Cerebellar cortex (tissue), 1 donor: ENCODE data around the gene NUP107.

Experiments
- DNase-seq: peaks from one replicate; pipeline ENCODE4 v3.0.0-alpha.2; 2015; ENCODE audit warnings: low spot score

The NUP107 gene

DNA sequence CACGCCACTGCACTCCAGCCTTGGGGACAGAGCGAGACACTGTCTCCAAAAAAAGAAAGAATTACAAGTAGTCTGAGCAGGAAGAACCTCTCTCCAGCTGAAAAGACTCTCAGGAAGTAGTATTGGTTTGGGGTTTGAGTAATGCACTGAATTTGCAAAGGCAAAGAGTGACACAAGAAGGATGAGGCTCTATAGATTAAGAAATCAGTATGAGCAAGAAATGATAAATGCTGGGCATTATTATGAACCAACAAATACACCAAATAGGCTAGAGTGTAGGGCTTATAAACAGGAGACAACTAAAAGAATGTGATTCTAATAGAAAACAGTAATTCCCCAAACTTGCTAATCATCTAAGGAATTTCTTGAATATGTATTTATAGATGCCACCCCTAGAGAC lies 56.6 kb downstream of the NUP107 start:
- no peak for DNase-seq

DNA sequence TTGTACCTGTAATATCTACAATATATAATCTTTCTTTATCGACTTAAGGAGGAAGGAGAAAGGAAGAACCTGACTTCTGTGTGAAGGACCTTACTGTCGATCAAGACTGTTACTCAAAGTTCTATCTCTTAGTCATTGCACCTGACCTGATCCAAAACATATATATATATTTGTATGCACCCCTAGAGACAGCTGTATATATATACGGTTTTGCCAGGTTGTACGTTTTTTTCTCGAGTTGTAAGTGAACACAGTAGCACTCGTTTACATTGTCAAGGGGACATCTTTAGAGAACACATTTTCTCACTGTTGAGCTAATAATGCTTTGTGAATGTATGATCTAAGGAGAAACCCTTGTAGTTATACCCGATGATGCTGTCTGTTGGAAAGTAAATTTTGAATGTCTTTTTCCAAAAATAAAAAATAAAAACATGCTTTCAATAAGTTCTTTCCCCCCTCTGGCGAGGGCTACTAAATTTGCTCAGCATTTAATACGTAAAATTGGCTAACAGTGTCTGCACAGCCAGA lies 58.7 kb downstream of the NUP107 start:
- no peak for DNase-seq

DNA sequence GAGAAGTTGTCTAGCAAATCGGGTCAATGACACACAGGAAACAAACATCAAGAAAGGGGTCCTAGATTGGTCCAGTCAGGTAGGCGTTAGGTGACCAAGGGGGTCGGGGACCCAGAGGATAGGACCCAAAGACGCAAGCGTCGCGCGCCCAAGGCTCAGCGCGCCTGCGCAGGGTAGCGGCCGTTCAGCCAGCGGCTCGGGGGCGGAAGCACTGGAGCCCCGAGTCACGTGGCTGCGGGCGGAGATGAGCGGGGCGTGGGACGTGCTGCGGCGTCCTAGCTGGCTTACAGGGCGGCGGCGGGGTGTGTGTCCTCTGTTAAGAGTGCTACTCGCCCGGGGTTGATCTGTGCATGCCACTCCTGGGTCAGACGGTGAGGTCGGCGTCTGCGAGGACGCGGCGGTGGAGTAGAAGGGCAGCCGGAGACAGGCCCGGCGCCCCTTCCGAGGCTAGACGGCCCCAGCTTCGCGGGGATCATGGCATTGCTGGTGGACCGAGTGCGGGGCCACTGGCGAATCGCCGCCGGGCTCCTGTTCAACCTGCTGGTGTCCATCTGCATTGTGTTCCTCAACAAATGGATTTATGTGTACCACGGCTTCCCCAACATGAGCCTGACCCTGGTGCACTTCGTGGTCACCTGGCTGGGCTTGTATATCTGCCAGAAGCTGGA lies 59.3 kb downstream of the NUP107 start, which contains the start of gene SLC35E3:
TSS of gene SLC35E3 (plus strand) at position 273 of the 668 bp plus-strand sequence. CDS start at position 475, 202 bp downstream.
- DNase-seq: peak; percentile 94

DNA sequence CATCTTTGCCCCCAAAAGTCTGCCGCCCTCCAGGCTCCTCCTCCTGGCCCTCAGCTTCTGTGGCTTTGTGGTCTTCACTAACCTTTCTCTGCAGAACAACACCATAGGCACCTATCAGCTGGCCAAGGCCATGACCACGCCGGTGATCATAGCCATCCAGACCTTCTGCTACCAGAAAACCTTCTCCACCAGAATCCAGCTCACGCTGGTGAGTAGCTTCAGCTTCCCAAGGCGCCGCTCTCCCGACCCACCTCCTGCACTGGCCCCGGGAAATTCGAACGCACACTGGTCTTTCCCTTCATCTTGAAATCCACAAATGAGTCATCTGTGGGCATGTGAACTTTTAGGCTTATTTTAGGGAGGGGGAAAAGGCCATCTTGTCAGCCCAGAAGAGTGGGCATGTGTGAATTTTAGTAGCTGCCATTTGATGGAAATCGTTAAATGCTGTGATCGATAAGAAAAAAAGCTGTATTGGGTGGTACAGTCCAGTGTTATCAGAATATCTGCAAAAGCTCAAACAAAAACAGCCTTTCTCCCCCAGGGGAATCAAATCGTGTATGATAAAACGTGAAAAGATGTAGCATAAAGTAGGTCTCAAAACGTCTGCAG lies 59.9 kb downstream of the NUP107 start:
- DNase-seq: peak; percentile 59

DNA sequence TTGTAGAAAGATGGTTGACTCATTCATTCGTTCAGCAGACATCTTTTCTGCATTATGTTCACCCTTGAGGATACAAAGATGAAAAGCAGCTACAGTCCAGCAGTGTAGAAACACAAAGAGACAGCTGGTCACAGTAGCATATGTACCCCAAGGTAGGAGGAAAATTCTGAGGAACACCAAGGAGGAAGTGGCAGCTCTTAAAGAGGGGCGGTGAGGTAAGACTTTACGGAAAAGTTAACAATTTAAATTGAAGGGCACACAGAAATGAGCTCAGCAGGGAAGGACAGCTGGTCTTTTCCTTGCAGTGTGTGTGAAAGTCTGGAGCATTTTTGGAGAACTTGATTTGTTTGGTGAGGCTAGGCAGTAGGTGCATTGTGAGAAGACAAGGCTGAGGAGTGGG lies 62.7 kb downstream of the NUP107 start:
- no peak for DNase-seq

DNA sequence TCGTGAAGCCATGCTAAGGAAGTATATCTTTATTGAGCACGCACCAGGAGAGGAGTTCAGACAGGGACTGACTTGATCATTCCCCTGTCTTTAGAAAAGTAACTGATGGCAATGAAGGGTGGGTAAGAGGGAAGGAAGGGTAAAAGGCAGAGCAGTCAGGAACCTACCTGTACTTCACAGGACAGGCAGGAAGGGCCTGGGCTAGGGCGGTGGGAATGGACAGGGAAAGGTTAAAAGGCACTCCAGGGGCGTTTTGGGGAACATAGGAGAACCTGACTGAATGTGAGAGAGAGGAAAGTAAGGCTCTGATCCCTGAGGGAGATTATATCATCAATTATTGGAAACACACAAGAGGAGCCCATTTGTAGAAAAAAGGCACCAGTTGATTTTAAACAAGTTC lies 63.1 kb downstream of the NUP107 start:
- DNase-seq: no peak

DNA sequence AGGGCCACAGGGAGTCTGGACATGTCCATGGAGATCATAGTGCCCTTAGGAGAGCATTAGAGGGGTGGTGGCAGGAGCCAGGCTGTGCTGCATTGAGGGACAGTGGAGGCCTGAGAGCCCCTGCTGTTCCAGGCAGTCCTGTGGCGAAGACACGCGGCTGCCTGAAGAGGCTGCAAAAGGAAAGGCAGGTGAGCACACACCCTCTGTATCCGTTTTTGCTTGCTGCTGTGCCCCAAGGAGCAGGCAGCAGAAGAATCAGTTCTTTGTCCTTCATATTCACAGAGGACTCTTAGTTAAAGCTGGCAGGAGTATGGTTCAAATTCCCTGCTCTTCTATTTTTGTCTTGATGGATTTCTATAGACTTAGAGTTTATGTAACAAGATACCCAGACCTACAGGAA lies 63.7 kb downstream of the NUP107 start:
- no peak for DNase-seq

DNA sequence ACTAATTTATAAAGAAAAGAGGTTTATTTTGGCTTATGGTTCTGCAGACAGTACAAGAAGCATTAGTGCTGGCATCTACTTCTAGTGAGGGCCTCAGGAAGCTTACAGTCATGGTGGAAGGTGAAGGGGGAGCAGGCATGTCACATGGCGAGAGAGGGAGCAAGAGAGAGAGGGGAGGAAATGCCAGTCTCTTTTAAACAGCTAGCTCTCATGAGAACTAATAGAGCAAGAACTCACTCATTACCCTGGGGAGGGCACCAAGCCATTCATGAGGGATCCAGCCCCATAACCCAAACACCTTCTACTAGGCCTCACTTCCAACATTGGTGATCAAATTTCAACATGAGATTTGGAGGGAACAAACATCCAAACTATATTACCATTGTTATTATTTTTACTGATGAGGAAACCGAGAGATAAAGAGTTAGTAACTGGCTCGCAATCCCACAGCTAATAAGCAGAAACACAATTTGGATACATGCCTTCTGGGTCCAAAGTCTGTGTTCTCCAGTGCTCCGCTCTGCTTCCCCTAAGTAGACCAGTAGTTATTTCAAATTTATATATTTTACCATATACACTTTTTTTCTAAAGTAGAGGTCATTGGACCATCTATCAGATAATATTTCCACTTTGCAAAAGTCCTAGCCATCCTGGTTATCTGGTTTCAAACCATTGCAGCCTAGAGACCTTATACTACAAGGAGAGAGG lies 68.9 kb downstream of the NUP107 start:
- DNase-seq: no peak

DNA sequence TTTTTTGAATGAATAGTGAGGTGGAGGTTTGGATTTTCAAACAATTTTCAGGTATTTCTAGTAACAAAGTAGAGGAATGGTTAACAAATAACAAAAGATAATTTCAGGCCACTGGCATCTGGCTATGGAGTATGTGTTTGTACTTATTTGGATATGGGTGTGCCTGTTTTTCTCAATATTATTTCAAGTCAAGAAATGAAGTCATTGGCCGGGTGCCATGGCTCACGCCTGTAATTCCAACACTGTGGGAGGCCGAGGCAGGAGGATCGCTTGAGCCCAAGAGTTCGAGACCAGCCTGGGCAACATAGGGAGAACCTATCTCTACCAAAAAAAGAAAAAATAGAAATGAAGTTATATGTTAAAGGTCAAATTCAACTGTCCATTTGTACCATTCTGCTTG lies 73.1 kb downstream of the NUP107 start:
- DNase-seq: no peak

DNA sequence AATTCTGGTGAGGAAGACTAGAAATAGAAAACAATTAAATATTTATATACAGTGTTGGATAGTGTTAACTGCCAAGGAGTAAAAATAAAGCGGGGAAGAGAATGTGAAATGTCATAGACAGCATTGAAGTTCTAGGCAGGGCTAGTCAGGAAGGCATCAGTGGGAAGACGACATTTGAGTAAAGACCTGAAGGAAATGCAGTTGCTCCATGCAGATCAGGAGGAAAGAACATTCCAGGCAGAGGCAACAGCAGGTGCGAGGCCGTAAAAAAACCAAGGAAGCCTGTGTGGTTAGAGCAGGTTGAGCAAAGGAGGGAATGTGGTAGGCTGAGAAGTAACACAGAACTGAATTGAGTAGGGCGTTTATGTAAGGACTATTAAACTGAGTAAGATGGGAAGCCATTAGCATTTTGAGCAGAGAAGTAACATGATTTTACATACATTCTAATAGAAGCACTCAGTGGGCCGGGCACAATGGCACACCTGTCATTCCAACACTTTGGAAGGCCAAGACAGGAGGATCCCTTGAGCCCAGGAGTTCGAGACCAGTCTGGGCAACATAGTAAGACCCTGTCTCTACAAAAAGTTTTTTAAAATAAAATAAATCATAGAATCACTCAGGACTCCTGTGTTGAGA lies 74.1 kb downstream of the NUP107 start:
- no peak for DNase-seq

DNA sequence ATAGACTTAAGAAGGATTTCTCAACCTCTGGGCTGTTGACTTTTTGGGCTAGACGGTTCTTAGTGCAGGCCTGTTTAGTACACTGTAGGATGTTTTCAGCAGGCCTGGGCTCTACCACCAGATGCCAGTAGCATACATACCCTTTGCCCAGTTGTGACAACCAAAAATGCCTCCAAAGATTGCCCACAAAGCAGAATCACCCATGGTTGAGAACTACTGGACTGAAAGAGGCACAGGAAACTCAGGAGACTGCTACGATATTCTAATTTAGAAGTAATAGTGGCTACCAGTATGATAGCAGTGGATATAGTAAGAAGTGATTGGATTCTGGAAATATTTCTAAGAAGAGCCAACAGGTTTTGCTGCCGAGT lies 74.6 kb downstream of the NUP107 start:
- no peak for DNase-seq

DNA sequence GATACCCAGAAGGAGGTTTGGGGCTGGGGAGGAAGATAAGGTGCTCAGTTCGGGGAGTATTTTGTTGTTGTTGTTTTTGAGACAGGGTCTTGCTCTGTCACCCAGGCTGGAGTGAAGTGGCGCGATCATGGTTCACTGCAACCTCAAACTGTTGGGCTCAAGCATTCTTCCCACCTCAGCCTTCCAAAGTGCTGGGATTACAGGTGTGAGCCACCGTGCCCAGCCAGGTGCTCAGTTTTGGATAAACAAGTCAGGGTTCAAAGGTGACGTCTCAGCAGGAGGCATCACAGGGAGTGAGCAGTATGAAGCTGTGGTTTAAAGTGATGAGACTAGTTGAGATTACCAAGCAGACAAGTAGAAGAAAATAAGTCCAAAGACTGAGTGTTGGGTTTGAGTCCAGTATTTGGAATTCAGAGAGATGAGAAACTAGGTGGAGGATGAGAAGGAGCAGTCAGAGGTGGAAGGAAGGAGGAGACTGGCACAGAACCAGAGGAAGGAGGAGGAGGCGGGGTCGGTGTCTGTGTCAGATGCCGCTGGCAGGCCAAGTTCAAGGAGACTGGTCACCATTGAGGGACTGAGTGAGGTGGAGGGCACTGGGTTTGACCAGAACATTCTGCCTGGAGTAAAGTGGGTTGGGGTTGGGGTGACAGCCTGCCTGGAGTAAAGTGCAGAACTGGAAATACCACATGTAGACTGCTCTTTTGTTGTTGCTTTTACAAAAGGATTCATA lies 75.3 kb downstream of the NUP107 start:
- no peak for DNase-seq

DNA sequence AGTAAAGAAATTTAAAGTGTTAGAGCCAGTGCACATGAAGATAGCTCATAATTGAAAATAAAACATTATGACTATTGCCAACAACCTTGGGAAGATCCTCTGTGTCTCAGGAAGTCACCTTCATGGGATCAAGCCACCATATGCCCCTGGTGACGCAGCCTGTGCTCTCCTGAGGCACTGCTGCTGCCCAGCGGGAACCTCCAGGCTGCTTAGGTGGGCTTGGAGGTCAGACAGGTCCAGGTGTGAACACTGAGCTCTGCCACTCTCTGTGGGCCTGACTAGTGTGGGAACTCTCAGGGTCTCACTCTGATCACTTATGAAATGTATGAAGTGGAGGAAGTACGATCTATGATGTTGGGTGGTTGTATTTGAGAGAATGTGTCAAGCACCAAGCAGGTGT lies 75.9 kb downstream of the NUP107 start:
- DNase-seq: no peak

DNA sequence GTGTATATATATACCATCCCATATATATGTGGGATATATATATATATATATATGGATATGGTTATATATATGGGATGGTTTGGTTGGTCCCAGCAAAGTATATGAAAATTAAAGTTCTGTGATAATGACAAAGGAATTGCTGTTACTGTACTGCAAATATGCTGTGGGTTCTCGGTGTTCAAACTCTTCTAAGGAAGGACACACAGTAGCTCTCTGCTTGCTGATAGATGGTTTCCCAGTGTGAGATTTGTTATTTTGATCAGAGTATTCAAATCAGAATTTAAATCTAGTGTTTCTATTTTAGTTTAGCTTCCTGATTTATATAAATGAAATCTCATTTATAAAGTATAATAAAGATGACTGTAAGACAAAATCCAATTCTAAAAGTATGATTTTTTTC lies 78.9 kb downstream of the NUP107 start:
- DNase-seq: no peak

DNA sequence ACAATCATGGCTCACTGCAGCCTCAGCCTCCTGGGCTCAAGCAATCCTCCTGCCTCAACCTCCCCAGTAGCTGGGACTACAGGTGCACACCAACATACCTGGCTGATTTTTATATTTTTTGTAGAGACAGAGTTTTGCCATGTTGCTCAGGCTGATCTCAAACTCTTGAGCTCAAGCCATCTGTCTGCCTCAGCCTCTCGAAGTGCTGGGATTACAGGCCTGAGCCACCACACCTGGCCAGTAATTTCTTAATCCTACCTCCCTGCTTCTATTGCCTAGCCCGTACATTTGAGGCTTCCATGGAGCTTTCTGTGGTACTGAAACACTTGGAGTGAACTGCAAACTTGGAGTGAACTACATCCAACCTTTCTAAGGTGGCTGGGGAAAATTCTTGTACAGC lies 79.9 kb downstream of the NUP107 start:
- no peak for DNase-seq

DNA sequence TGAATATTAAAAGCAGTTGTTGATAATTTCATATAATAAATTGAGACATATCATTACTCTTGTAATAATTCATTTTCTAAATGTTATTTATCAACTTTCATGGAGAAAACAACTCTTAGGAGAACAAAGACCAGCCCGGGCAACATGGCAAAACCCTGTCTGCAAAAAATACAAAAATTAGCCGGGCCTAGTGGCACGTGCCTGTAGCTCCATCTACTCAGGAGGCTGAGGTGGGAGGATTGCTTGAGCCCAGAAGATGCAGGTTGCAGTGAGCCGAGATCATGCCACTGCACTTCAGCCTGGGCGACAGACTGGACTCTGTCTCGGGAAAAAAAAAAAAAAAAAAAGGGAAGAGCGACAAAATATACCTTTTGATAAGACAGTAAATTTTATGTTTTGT lies 80.4 kb downstream of the NUP107 start:
- no peak for DNase-seq

DNA sequence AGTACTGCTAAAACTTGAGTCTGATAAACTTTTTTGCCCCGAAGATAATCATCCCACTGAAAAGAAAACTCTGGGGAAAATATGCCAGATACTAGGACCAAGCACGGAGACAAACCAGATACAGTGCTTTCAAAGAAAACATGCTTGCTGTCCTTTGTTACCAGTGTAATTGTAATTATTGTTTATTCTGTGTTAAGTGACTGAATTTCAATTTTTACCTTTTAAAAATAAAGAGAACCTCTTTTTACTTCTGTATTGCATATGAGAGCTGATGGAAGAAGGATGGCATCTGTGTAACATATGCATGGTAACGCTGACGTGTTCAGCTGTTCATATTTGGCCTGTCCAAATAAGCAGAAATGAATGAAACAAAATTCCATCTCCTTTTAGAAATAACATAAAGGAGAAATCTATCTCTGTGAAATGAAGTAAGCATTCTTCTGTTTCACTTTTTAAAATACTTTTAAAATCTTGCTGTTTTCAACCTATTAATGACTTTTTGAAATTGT lies 81.7 kb downstream of the NUP107 start:
- DNase-seq: no peak

DNA sequence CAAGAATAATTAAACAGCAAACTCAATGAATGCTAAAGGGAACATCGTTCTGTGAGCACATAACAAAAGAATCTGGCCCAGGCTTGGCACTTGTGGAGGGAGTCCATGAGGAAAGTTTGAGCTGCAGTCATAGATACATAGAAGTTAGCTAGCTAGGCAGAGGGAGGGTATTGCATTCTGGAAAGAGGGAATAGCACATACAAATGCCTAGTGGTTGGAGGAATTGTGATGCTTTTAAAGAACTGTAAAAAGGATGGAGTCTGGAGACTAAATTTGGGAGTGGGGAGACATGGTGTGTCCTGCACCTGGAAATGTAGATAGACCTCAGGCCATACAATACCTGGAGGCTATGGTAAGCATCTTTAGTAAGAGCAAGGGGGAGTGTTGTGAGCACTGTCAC lies 83.2 kb downstream of the NUP107 start:
- no peak for DNase-seq

DNA sequence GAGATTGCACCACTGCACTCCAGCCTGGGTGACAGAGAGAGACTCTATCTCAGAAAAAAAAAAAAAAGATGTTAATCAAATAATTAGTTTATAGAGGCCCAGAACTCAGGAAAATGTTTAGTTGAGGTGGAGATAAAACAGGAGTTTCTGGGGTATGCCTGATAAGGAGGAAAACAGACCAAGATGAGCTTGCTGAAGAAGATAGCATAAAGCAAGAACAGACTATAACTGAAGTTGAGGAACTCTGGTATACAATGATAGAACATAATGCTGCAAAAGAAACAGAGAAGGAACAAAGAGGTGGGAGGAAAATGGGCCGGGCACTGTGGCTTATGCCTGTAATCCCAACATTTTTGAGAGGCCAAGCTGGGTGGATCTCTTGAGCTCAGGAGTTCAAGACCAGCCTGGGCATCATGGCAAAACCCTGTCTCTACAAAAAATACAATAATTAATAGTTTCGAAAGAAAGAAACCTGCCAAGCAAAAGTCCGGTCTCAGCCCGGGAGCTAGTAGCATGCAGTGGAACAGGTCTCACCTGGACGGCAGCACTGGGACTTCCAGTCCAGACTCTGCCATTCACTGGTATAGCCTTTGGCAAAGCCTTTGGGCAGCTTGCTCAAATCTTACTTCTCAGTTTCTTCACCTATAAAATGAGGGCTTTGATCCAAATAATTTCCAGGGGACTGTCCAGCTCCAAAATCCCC lies 84.6 kb downstream of the NUP107 start:
- DNase-seq: no peak

DNA sequence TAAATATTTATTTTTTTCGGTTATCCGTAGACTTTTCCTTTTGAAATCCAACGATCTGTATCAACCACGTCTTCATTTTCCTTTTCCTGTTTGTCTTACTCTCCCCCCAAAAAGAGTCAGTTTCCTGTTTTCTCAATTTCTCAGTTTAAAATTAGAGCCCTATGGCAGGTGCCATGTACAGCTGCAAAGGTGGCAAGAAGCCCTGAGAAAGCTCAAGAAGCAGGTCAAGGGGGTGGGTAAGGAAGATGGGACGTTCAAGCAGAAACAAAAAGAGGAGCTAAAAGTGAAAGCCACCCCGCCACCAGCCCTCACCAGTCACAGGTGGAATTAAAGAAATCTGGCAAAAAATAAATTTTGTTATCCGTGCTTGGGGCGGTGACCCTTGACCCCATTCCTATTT lies 85.9 kb downstream of the NUP107 start:
- DNase-seq: no peak

DNA sequence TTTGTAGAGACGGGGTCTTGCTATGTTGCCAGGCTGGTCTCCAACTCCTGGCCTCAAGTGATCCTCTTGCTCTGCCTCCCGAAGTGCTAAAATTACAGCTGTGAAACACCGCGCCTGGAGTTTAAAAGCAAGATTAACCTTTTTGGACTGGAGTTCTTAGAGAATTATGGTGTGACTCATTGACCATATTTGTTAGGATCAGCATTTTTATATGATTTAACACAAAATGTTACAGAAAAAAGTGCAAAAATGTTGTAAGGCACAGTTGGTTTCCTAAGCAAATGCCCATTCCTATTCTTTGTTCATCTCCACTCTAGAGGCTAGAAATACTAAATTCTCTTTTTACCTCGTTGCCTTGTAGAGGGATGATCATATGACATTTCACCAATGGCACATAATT lies 86.8 kb downstream of the NUP107 start:
- DNase-seq: no peak
